H9 (cell line): ENCODE results near the gene TP53BP2. TPM values are rescaled to one million over a fixed set of nuclear protein-coding genes. Genes with fewer than 3 reads are reported as not detected.

Experiments
- DNase-seq: peaks from one replicate; pipeline ENCODE4 v3.0.0-alpha.2; 2017
- H2AFZ ChIP-seq: one replicate; pipeline ENCODE4 v1.6.1; 2013; ENCODE audit warnings: mild to moderate bottlenecking, low read length, control low read depth, moderate library complexity
- H2AK5ac ChIP-seq: 2 replicates; pipeline ENCODE4 v1.6.1; 2013; ENCODE audit warnings: low read length, control low read depth, mixed read lengths; ENCODE audit not compliant: insufficient read length
- H2BK120ac ChIP-seq: one replicate; pipeline ENCODE4 v1.6.1; 2013; ENCODE audit warnings: low read depth, mild to moderate bottlenecking, low read length, control low read depth, inconsistent platforms; ENCODE audit not compliant: poor library complexity, severe bottlenecking
- H2BK12ac ChIP-seq: 2 replicates; pipeline ENCODE4 v1.6.1; 2013; ENCODE audit warnings: low read length, control low read depth, mixed read lengths, low read depth; ENCODE audit not compliant: insufficient read length
- H2BK15ac ChIP-seq: 2 replicates; pipeline ENCODE4 v1.6.1; 2013; ENCODE audit warnings: low read depth, low read length, control low read depth
- H2BK20ac ChIP-seq: one replicate; pipeline ENCODE4 v1.6.1; 2013; ENCODE audit warnings: low read depth, mild to moderate bottlenecking, low read length, control low read depth, inconsistent platforms; ENCODE audit not compliant: poor library complexity, severe bottlenecking
- H2BK5ac ChIP-seq: 2 replicates; pipeline ENCODE4 v1.6.1; 2013; ENCODE audit warnings: low read length, control low read depth, mixed read lengths; ENCODE audit not compliant: insufficient read length
- H3K14ac ChIP-seq: 2 replicates; pipeline ENCODE4 v1.6.1; 2013; ENCODE audit warnings: low read length, control low read depth; ENCODE audit not compliant: insufficient read depth
- H3K18ac ChIP-seq: 2 replicates; pipeline ENCODE4 v1.6.1; 2013; ENCODE audit warnings: low read depth, mild to moderate bottlenecking, mixed read lengths, low read length, control low read depth; ENCODE audit not compliant: insufficient read length
- H3K23ac ChIP-seq: 2 replicates; pipeline ENCODE4 v1.6.1; 2013; ENCODE audit warnings: low read length, control low read depth, mixed read lengths, low read depth; ENCODE audit not compliant: insufficient read length
- H3K23me2 ChIP-seq: 2 replicates; pipeline ENCODE4 v1.6.1; 2013; ENCODE audit warnings: low read depth, mild to moderate bottlenecking, mixed read lengths, low read length, control low read depth; ENCODE audit not compliant: insufficient read length, poor library complexity, severe bottlenecking
- H3K27ac ChIP-seq: 2 replicates; pipeline ENCODE4 v1.5.1; 2013; ENCODE audit warnings: low read length, control low read depth, mixed read lengths, low read depth; ENCODE audit not compliant: insufficient read length
- H3K27me3 ChIP-seq: 2 replicates; pipeline ENCODE4 v1.6.1; 2013; ENCODE audit warnings: low read length, control low read depth, inconsistent platforms; ENCODE audit not compliant: insufficient read depth
- H3K4ac ChIP-seq: 2 replicates; pipeline ENCODE4 v1.6.1; 2013; ENCODE audit warnings: low read depth, mild to moderate bottlenecking, control low read depth, inconsistent platforms, low read length, moderate library complexity
- H3K4me1 ChIP-seq: 2 replicates; pipeline ENCODE4 v1.6.1; 2013; ENCODE audit warnings: low read length, control low read depth, inconsistent platforms; ENCODE audit not compliant: insufficient read depth
- H3K4me2 ChIP-seq: 2 replicates; pipeline ENCODE4 v1.6.1; 2013; ENCODE audit warnings: low read length, control low read depth, mixed read lengths; ENCODE audit not compliant: insufficient read length, insufficient read depth
- H3K56ac ChIP-seq: 2 replicates; pipeline ENCODE4 v1.6.1; 2013; ENCODE audit warnings: low read depth, mild to moderate bottlenecking, mixed read lengths, low read length, control low read depth; ENCODE audit not compliant: insufficient read length
- H3K79me1 ChIP-seq: 2 replicates; pipeline ENCODE4 v1.6.1; 2013; ENCODE audit warnings: low read depth, mild to moderate bottlenecking, moderate library complexity, low read length, control low read depth, inconsistent platforms; ENCODE audit not compliant: insufficient read depth, poor library complexity, severe bottlenecking
- H3K79me2 ChIP-seq: 2 replicates; pipeline ENCODE4 v1.6.1; 2013; ENCODE audit warnings: low read length, control low read depth, inconsistent platforms; ENCODE audit not compliant: insufficient read depth
- H3K9ac ChIP-seq: 2 replicates; pipeline ENCODE4 v1.6.1; 2013; ENCODE audit warnings: low read length, control low read depth, mixed read lengths; ENCODE audit not compliant: insufficient read length; ENCODE audit errors: extremely low read depth
- H3K9me3 ChIP-seq: one replicate; pipeline ENCODE4 v1.6.1; 2013; ENCODE audit warnings: low read depth, low read length, inconsistent platforms; ENCODE audit not compliant: control insufficient read depth
- H3T11ph ChIP-seq: one replicate; pipeline ENCODE4 v1.6.1; 2013; ENCODE audit warnings: mild to moderate bottlenecking, low read length, control low read depth, inconsistent platforms
- H4K20me1 ChIP-seq: one replicate; pipeline ENCODE4 v1.6.1; 2013; ENCODE audit not compliant: control insufficient read depth, insufficient read length, insufficient read depth
- H4K5ac ChIP-seq: 2 replicates; pipeline ENCODE4 v1.6.1; 2013; ENCODE audit warnings: low read depth, mild to moderate bottlenecking, mixed read lengths, low read length, control low read depth; ENCODE audit not compliant: insufficient read length
- H4K8ac ChIP-seq: replicated peaks from 2 replicates; pipeline ENCODE4 v1.6.1; 2013; ENCODE audit warnings: low read length, control low read depth, mixed read lengths, low read depth; ENCODE audit not compliant: insufficient read length
- H4K91ac ChIP-seq: 2 replicates; pipeline ENCODE4 v1.6.1; 2013; ENCODE audit warnings: low read depth, mild to moderate bottlenecking, moderate library complexity, mixed read lengths, low read length, control low read depth; ENCODE audit not compliant: insufficient read length
- H3K27ac Mint-ChIP-seq, 3 experiments: 2 replicates in 2 of 3; 3 replicates in 1 of 3; pipeline ENCODE4 v1.8.0; 2020 to 2021; ENCODE audit warnings: mixed read lengths in 3 of 3, mild to moderate bottlenecking in 1 of 3, moderate library complexity in 1 of 3
- H3K27me3 Mint-ChIP-seq: 2 replicates; pipeline ENCODE4 v1.8.0; 2021; ENCODE audit warnings: low read depth, mild to moderate bottlenecking, moderate library complexity, mixed read lengths
- H3K36me3 Mint-ChIP-seq, 3 experiments: 2 replicates in 2 of 3; 3 replicates in 1 of 3; pipeline ENCODE4 v1.8.0; 2020 to 2021; ENCODE audit warnings: low read depth in 3 of 3, mixed read lengths in 3 of 3; ENCODE audit not compliant: insufficient read depth in 1 of 3
- H3K4me1 Mint-ChIP-seq, 2 experiments: 2 replicates each; pipeline ENCODE4 v1.8.0; 2020; ENCODE audit warnings: mixed read lengths in 2 of 2
- H3K4me3 Mint-ChIP-seq, 2 experiments: 2 replicates in 1 of 2; 3 replicates in 1 of 2; pipeline ENCODE4 v1.8.0; 2020 to 2021; ENCODE audit warnings: mild to moderate bottlenecking in 2 of 2, mixed read lengths in 2 of 2, moderate library complexity in 1 of 2
- H3K9me3 Mint-ChIP-seq, 2 experiments: 2 replicates in 1 of 2; 3 replicates in 1 of 2; pipeline ENCODE4 v1.8.0; 2020; ENCODE audit warnings: mild to moderate bottlenecking in 2 of 2, mixed read lengths in 2 of 2, moderate library complexity in 1 of 2
- CTCF ChIP-seq: fragments of 200-600 bp; sonication (generic); conservative IDR thresholded peaks from 3 replicates; pipeline ENCODE4 v1.8.0; 2021; ENCODE audit warnings: antibody characterized with exemption, mild to moderate bottlenecking
- WGBS: extraction: QIAGEN DNeasy Blood & Tissue Kit; methylation state at CpG from one replicate; pipeline ENCODE4 v1.1.7; 2013; ENCODE audit warnings: missing lambda C conversion rate, low lambda C conversion rate, mixed read lengths; ENCODE audit not compliant: insufficient read length; ENCODE audit errors: extremely low coverage; 5-methylcytosine and 5-hydroxymethylcytosine counted together
- total RNA-seq: library from RNA; stranded (reverse); gene quantifications from 2 replicates; pipeline ENCODE4 v1.2.1, GENCODE V29; 2021

Gene TP53BP2
- total RNA-seq, 1 experiment from 2014 or later: 49.7 TPM

DNA sequence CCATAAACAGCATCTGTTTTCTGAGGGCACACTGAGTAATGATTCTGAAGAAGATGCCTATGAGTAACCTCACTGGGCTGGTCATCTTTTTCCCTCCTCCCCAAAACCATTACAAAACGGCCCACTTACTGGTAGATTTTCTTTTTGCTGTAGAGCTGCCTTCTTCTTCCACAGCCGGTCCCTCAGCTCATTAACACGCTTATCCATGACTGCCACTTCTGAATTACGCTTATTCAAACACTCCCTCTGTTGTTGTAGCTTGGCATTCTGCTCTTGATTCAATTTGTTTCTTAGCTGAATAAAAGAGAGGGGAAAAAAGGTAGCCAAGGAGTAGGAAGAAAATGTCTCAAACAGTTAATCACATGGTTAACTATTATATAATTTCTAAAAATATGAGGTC is 43.1 kb downstream of the TP53BP2 start:
- Histone ChIP-seq H3K18ac (no peak overlapping the region), H3K27ac (no peak overlapping the region), H2AK5ac (no peak overlapping the region), H2BK20ac (no peak overlapping the region), H4K5ac (no peak overlapping the region), H3K79me1 (no peaks in the 10 kb centered on the region), H4K91ac (no peak overlapping the region), H2BK120ac (no peak overlapping the region), H3T11ph (no peak overlapping the region), H3K4me2 (no peak overlapping the region), H2AFZ (no peak overlapping the region), H3K27me3 (no peaks in the 10 kb centered on the region), H4K8ac (no peak overlapping the region), H3K79me2 (no peaks in the 10 kb centered on the region), H3K23ac (no peak overlapping the region), H4K20me1 (no peaks in the 10 kb centered on the region), H3K56ac (no peak overlapping the region), H3K4me1 (no peaks in the 10 kb centered on the region), H2BK5ac (no peak overlapping the region), H3K9me3 (no peaks in the 10 kb centered on the region), H3K4ac (no peak overlapping the region), H3K23me2 (no peaks in the 10 kb centered on the region), H3K14ac (no peak overlapping the region), H2BK12ac (no peak overlapping the region), H3K9ac (no peak overlapping the region), H2BK15ac (no peak overlapping the region)
- Mint-ChIP-seq H3K4me1 (peaks cover 2 to 3% of the 10 kb centered on the region in 2 experiments; a peak in 2 of 4 replicates), H3K4me3 (no peak overlapping the region), H3K9me3 (peaks cover 3% of the 10 kb centered on the region in 2 experiments; a peak in 2 of 5 replicates), H3K36me3 (peaks cover 48 to 83% (median 77%) of the 10 kb centered on the region in 3 experiments), H3K27ac (no peak overlapping the region), H3K27me3 (no peaks in the 10 kb centered on the region)
- no peak for DNase-seq
- TF ChIP-seq CTCF: no peak
- no CpG with 5 or more reads among the region's 4 CpGs for WGBS
